ENCODE data around the gene FRAS1. TPM values are rescaled to one million over a fixed set of nuclear protein-coding genes. Genes with fewer than 3 reads are reported as not detected.

Gene FRAS1
- total RNA-seq, 1 experiment from 2014 or later: 3.4 TPM

- no peak overlapping the region for H3K9ac ChIP-seq (ENCODE audit: low read length)
- no peaks in the 10 kb centered on the region for H4K20me1 ChIP-seq (ENCODE audit: low read length)
- H3K36me3 ChIP-seq (ENCODE audit: low read depth, low read length): no peaks in the 10 kb centered on the region
- no peaks in the 10 kb centered on the region for H3K9me2 ChIP-seq (replicated peaks; ENCODE audit: low read length)
- no TSS peak for BruUV-seq (replicated peaks)
- peaks cover 58% of the 10 kb centered on the region for H3K4me1 ChIP-seq (ENCODE audit: insufficient read depth, low read length)
- no peak overlapping the region for H2AFZ ChIP-seq (ENCODE audit: low read length)
- ATAC-seq (no peak), DNase-seq (peak; percentile 17)
- H3K27ac ChIP-seq (ENCODE audit: low read length): no peak overlapping the region
- intact Hi-C loops (cut with micrococcal nuclease): no loop called here
- ChIA-PET POLR2A (ENCODE audit: unreplicated experiment) (no interaction called here), CTCF (no interaction called here)
- TF ChIP-seq CTCF (conservative IDR thresholded peaks at IDR 0.05; ENCODE audit: low read depth, low read length) (no peak), EZH2 (IDR thresholded peaks at IDR 0.05; ENCODE audit: low read length, unreplicated experiment) (no peak), EZH2phosphoT487 (IDR thresholded peaks at IDR 0.05; ENCODE audit: borderline replicate concordance, low read length) (no peak)
- H3F3A ChIP-seq (ENCODE audit: low read length, unreplicated experiment): peaks cover 3% of the 10 kb centered on the region
- no peaks in the 10 kb centered on the region for H3K9me3 ChIP-seq (ENCODE audit: low read length)
- no peak overlapping the region for H3K4me2 ChIP-seq (ENCODE audit: low read length)
- no peaks in the 10 kb centered on the region for H3K79me2 ChIP-seq (ENCODE audit: low read length)
- H3K4me3 ChIP-seq (ENCODE audit: low read length): no peak overlapping the region
- H3K27me3 ChIP-seq (ENCODE audit: low read length): no peaks in the 10 kb centered on the region
Measured at GRCh38 chr4:78532046-78532445, 474.9 kb downstream of the FRAS1 start.

- Histone ChIP-seq H3K9ac (ENCODE audit: low read length) (peak overlapping the region; percentile 29; the same call in 1 of the 2 replicates), H3K9me3 (ENCODE audit: low read length) (no peaks in the 10 kb centered on the region), H3F3A (ENCODE audit: low read length, unreplicated experiment) (peaks cover 3% of the 10 kb centered on the region), H3K27me3 (ENCODE audit: low read length) (no peaks in the 10 kb centered on the region), H3K36me3 (ENCODE audit: low read depth, low read length) (no peaks in the 10 kb centered on the region), H3K9me2 (replicated peaks; ENCODE audit: low read length) (no peaks in the 10 kb centered on the region), H3K4me2 (ENCODE audit: low read length) (peak overlapping the region; percentile 29; the same call in 1 of the 2 replicates), H3K4me1 (ENCODE audit: insufficient read depth, low read length) (peaks cover 45% of the 10 kb centered on the region), H2AFZ (ENCODE audit: low read length) (no peak overlapping the region), H3K4me3 (ENCODE audit: low read length) (no peak overlapping the region), H3K27ac (ENCODE audit: low read length) (peak overlapping the region; percentile 90), H3K79me2 (ENCODE audit: low read length) (no peaks in the 10 kb centered on the region), H4K20me1 (ENCODE audit: low read length) (no peaks in the 10 kb centered on the region)
- TSS peak; percentile 35 for BruUV-seq (replicated peaks)
- CTCF ChIA-PET: interaction anchor here (0.6 to 0.8 kb wide), 2 partner anchors 11 to 474 kb away, joined by 3 to 4 read pairs; no protein-coding TSS in a partner anchor
- TF ChIP-seq CTCF (conservative IDR thresholded peaks at IDR 0.05; ENCODE audit: low read depth, low read length) (no peak), EZH2phosphoT487 (IDR thresholded peaks at IDR 0.05; ENCODE audit: borderline replicate concordance, low read length) (no peak), EZH2 (IDR thresholded peaks at IDR 0.05; ENCODE audit: low read length, unreplicated experiment) (no peak)
- DNase-seq (no peak), ATAC-seq (no peak)
- intact Hi-C loops (cut with micrococcal nuclease): no loop called here
- POLR2A ChIA-PET (ENCODE audit: unreplicated experiment): interaction anchor here (0.6 to 0.9 kb wide), 2 partner anchors 17 to 36 kb away, joined by 3 to 7 read pairs; partner anchors contain the start of gene ANXA3
Measured at GRCh38 chr4:78533854-78534253, 476.7 kb downstream of the FRAS1 start.

GRCh38 chr4:78534286-78534955 lies 477.3 kb downstream of the FRAS1 start:
- H3K27me3 ChIP-seq (ENCODE audit: low read length): no peaks in the 10 kb centered on the region
- CTCF ChIA-PET: interaction anchor here (0.6 to 0.8 kb wide), 2 partner anchors 10 to 475 kb away, joined by 3 to 4 read pairs; no protein-coding TSS in a partner anchor
- no peaks in the 10 kb centered on the region for H3K36me3 ChIP-seq (ENCODE audit: low read depth, low read length)
- H4K20me1 ChIP-seq (ENCODE audit: low read length): no peaks in the 10 kb centered on the region
- H3K4me2 ChIP-seq (ENCODE audit: low read length): peak overlapping the region; percentile 36
- no peaks in the 10 kb centered on the region for H3K9me3 ChIP-seq (ENCODE audit: low read length)
- H3K4me1 ChIP-seq (ENCODE audit: insufficient read depth, low read length): peaks cover 39% of the 10 kb centered on the region
- H3F3A ChIP-seq (ENCODE audit: low read length, unreplicated experiment): peaks cover 3% of the 10 kb centered on the region
- H3K9me2 ChIP-seq (replicated peaks; ENCODE audit: low read length): no peaks in the 10 kb centered on the region
- H2AFZ ChIP-seq (ENCODE audit: low read length): 0 out of 2 replicates have a peak overlapping the region, but pooled peaks have one; percentile 15
- peak; percentile 82 for DNase-seq
- no peak overlapping the region for H3K4me3 ChIP-seq (ENCODE audit: low read length)
- no peaks in the 10 kb centered on the region for H3K79me2 ChIP-seq (ENCODE audit: low read length)
- ATAC-seq: peak; percentile 81
- H3K9ac ChIP-seq (ENCODE audit: low read length): peak overlapping the region; percentile 28
- intact Hi-C loops (cut with micrococcal nuclease): no loop called here
- H3K27ac ChIP-seq (ENCODE audit: low read length): peak overlapping the region; percentile 90
- TF ChIP-seq EZH2phosphoT487 (IDR thresholded peaks at IDR 0.05; ENCODE audit: borderline replicate concordance, low read length): no peak
- TF ChIP-seq CTCF (conservative IDR thresholded peaks at IDR 0.05; ENCODE audit: low read depth, low read length): no peak
- TF ChIP-seq EZH2 (IDR thresholded peaks at IDR 0.05; ENCODE audit: low read length, unreplicated experiment): no peak
- POLR2A ChIA-PET (ENCODE audit: unreplicated experiment): interaction anchor here (0.6 to 0.9 kb wide), 2 partner anchors 17 to 35 kb away, joined by 3 to 7 read pairs; partner anchors contain the start of gene ANXA3
- no TSS peak for BruUV-seq (replicated peaks)

Data from PC-3 (cell line).